ENCODE results near the gene SCAI.
"Not testable (repeated sequence)": the region's sequence is repeated elsewhere in the genome, so short reads cannot be mapped to it uniquely, and the experiment has no call there.

Gene SCAI

DNA sequence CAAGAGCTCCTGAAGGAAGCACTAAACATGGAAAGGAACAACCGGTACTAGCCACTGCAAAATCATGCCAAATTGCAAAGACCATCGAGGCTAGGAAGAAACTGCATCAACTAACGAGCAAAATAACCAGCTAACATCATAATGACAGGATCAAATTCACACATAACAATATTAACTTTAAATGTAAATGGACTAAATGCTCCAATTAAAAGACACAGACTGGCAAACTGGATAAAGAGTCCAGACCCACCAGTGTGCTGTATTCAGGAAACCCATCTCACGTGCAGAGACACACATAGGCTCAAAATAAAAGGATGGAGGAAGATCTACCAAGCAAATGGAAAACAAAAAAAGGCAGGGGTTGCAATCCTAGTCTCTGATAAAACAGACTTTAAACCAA, 131.3 kb downstream of the SCAI start:
- DNase-seq = not testable (repeated sequence)

- DNase-seq = no peak
These were observed 134.7 kb downstream of the SCAI start for GRCh38 chr9:125008599-125008998.

DNA sequence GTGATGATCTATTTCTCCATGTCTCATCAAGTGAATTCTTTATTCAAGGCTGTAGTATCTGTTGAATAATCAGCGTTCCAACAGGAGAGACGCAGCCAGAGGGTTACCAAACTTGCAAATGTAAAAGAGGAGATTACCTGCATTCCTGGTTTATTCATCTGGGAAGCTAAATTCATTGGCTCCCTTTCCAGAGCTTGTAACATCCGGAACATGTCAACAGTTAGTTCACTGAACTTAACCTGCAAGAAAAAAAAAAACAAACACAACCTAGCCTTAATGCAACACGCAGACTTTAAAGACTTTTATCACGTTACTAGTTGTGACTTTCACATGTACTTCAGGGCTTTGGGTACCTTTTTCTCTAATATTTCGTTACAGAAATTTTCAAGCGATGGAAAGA, 140.0 kb downstream of the SCAI start:
- DNase-seq = no peak

DNA sequence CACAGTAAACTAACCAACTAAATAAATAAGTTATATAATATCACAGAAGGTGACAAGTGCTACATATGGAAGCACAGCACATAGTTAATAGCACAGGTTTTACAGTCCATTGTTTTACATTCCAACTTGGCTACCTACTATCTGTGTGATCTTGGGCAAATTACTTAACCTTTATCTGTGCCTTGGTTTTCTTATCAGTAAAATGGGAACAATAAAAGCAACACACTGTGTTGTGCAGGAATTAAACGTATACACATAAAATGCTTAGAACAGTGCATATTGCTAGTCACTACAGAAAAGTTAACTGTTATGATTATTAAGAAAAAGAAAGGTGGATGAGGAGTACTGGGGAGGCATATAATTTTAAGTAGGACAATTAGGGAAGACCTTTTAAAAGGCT, 159.6 kb downstream of the SCAI start:
- no peak for DNase-seq

DNA sequence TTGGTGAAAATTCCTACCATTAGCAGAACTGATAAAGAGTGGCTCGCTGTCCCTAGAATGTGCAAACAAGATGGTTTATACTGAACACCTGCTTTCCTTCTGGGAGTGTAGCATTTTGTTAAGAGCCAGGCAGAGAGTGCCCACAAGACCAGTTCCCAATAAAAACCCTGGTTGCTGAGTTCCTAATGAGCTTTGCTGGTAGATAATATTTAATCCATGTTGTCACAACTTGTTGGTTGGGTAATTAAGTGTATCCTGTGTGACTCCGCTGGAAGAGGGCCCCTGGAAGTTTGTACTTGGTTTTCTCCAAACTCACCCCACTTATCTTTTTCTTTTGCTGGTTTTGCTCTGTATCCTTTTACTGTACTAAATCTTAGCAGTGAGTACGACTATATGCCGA, 162.9 kb downstream of the SCAI start:
- DNase-seq = no peak

DNA sequence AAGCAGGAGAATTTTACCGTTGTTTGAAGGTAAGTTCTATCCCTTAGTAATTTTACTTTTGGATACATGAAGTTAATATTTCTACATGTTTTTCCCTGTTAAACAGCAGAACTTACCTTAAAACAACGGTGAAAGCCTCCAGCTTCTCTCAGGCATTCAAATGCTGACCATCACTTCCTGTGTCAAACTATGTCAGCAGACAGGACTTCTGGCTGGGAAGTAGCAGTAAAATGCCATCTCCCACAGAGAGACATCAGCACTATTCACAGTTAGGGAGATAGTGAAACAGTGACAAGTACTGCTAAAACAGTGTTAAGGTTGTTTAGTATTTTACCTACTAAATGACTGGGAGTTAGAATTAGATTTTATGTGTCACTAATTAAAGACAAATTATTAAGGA, 168.2 kb downstream of the SCAI start:
- no peak for DNase-seq

DNA sequence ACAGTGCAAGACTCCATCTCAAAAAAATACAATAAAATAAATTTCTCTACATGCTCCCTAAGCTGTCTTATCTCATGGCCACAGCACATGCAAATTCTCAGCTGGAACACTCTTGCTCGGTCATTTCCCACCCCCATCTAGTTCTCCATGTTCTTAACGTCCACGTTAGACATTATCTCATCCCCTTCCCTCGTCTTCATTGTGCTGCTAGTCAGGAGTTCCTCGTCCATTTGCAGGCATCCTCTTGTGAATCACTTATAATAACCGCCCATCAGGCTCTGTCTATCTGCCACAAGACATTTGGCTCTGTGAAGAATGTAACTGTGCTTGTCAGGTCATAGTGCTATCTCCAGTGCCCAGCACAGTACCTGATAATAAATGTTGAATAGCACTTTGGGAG, 169.5 kb downstream of the SCAI start:
- DNase-seq = no peak

- DNase-seq = no peak
These were observed 171.0 kb downstream of the SCAI start for GRCh38 chr9:124972241-124972770.

DNA sequence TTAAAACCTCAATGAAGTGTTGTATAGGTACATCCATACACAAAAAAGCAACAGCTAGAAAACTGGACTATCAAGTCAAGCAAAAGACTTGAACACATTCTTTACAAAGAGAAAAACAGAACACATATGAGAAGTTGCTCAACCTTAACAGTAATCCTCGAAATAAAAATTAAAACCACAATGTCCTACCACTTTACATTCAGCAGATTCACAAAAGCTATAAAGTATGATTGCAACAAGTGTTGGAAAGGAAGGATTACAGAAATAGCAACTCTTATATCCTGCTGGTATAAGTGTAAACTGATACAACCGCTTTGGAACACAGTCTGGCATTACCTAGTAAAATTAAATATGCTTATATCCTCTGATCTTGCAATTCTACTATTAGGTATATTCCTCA, 173.9 kb downstream of the SCAI start:
- no peak for DNase-seq

- no peak for DNase-seq
These were observed 175.1 kb downstream of the SCAI start for GRCh38 chr9:124968238-124968637.

GRCh38 chr9:124965775-124966568, 177.4 kb downstream of the SCAI start:
- not testable (repeated sequence) for DNase-seq

- no peak for DNase-seq
These were observed 178.7 kb downstream of the SCAI start for GRCh38 chr9:124964604-124965003.

- DNase-seq = no peak
These were observed 179.3 kb downstream of the SCAI start for GRCh38 chr9:124964056-124964455.

GRCh38 chr9:124960409-124960752, 182.9 kb downstream of the SCAI start:
- DNase-seq = no peak

DNA sequence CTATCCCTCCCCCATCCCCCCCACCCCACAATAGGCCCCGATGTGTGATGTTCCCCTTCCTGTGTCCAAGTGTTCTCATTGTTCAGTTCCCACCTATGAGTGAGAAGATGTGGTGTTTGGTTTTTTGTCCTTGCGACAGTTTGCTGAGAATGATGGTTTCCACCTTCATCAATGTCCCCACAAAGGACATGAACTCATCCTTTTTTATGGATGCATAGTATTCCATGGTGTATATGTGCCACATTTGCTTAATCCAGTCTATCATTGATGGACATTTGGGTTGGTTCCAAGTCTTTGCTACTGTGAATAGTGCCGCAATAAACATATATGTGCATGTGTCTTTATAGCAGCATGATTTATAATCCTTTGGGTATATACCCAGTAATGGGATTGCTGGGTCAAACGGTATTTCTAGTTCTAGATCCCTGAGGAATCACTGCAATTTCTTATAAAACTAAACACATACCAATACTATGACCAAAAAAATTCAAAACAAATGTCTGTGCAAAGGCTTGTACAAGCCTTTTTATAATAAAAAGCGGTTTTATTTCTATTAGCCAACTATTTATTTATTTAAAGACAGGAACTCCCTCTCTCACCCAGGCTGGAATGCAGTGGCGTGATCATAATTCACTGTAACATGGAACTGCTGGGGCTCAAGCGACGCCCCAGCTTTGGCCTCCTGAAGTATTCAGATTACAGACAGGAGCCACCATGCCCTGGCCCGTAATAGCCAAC, 183.5 kb downstream of the SCAI start:
- DNase-seq = not testable (repeated sequence)

- DNase-seq = no peak
These were observed 189.1 kb downstream of the SCAI start for GRCh38 chr9:124954255-124954654.

DNA sequence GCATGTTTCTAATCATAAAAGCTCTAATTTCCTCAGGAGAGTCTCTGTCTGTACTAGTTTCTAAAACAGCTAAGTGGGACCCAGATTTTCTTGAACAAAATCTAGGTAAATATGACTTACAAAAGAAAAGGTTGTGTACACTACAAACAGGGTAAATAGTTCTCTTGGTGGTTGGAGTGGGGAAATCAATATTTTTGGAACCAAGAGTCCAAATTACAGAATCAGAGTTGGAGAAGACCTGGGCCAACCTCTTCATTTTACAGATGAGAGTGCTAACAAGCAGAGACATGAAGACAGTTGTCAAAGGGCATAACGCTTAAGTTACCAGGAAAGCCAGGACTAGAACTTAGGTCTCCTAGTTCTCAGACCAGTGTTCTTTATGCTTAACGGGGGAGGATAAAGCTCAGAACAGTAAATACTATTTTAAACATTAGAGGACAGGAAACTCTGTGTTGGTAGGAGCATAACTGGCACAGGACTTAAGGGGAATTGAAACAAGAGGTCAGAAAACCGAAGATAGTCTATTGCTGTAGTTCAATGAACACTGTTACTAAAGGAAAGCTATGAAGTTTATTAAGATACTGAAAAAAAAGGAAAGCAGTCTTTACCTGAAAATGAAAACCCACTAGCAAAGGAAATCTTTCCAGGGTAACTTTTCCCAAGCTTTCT, 193.1 kb downstream of the SCAI start:
- DNase-seq = no peak

DNA sequence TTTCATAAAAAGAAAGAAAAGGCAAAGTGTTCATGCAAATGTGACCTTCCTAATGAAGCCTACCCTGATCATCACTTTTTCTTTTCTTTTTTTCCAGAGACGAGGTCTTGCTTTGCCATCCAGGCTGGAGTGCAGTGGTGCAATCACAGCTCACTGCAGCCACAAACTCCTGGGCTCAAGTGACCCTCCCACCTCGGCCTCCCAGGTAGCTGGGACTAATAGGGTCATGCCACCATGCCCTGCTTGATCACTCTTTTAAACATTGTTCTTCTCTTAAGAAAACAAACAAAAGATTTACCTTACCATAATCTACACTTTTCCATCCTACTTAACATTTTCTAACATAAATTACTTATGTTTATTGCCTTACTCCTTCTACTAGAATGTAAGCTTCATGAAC, 193.9 kb downstream of the SCAI start:
- DNase-seq = no peak

GRCh38 chr9:124947727-124948391, 195.5 kb downstream of the SCAI start:
- no peak for DNase-seq

- DNase-seq = no peak
These were observed 197.2 kb downstream of the SCAI start for GRCh38 chr9:124946167-124946566.

DNA sequence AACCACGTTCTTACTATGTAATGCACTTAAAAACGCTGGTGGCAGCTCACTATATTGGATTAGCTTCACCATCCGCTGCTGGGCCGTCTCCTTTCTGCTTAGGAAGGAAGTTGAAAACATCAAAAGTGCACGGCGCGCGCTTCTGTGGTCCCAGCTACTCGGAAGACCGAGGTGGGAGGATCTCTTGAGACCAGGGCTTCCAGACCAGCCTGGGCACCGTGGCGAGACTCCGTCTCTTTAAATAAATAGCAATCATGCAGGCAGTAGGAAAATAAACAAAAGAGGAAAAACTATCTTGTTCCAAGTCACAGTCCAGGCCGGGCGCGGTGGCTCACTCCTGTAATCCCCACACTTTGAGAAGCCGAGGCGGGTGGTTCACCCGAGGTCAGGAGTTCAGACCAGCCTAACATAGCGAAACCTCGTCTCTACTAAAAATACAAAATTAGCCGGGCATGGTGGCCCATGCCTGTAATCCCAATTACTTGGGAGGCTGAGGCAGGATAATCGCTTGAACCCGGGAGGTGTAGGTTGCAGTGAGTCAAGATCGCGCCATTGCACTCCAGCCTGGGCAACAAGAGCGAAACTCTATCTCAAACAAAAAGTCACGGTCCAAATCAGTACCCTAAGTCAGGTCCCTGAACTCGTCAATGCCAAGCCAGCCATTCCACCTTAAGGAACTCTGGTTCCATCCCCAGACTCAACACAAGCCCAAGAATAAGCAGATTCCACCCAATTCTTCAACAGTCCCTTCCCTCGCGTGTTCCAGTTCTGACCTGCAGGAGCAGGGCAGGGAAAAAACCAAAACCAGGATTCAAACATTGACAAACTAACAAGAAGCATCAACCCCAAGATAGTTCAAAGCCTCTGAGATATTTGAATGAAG, 201.4 kb downstream of the SCAI start:
- DNase-seq = no peak
